ENCODE data around the gene DNAJC5.

DNA sequence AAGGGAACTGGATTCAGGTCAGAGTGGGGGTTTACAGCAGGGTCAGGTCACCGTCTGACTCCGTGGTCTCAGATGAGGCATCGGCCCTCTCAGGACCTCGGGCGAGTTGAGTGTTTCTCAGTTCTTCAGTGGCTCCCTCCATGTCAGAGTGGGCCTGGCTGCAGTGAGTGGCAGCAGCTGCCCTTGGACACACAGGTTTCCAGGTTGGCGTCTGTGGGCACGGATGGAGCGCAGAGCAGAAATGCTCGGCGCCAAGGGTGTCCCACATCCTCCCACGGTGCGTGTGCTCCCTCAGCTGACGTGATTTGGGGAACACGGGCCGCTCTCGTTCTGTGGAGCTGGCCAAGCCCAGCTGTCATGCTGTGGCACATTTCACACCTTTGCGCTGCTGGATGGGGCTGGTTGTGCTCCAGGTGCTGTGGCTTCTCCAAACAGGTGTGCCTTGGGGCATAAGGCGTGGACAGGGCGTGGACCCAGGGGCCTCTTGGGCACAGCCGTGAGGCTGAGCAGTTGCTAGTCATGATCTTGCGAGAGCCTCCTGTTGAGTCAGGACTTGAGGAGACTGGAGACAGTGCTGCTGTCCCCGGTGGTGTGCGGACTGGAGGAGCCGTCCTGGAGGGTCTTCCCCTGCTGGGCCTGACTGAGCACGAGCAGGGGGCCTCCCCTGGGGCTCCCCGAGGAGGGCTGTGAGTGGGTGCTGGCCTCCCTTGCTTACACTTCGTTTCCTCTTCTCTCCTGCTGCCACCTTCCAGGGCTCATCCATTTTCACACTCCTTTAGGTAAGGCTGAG, 9.5 kb upstream of the DNAJC5 start:
- TF ChIP-seq, protein P1, sequence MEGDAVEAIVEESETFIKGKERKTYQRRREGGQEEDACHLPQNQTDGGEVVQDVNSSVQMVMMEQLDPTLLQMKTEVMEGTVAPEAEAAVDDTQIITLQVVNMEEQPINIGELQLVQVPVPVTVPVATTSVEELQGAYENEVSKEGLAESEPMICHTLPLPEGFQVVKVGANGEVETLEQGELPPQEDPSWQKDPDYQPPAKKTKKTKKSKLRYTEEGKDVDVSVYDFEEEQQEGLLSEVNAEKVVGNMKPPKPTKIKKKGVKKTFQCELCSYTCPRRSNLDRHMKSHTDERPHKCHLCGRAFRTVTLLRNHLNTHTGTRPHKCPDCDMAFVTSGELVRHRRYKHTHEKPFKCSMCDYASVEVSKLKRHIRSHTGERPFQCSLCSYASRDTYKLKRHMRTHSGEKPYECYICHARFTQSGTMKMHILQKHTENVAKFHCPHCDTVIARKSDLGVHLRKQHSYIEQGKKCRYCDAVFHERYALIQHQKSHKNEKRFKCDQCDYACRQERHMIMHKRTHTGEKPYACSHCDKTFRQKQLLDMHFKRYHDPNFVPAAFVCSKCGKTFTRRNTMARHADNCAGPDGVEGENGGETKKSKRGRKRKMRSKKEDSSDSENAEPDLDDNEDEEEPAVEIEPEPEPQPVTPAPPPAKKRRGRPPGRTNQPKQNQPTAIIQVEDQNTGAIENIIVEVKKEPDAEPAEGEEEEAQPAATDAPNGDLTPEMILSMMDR (IDR thresholded peaks at IDR 0.05) = no peak
- no peak for TF ChIP-seq POLR2A (IDR thresholded peaks at IDR 0.05)
